OCI-M1 (cell line): ENCODE data around the gene ST6GAL1.

Experiments used
- DNase-seq: peaks from one replicate; lab custom pipeline; 2025; lab: John Stamatoyannopoulos, UW

The ST6GAL1 gene

DNA sequence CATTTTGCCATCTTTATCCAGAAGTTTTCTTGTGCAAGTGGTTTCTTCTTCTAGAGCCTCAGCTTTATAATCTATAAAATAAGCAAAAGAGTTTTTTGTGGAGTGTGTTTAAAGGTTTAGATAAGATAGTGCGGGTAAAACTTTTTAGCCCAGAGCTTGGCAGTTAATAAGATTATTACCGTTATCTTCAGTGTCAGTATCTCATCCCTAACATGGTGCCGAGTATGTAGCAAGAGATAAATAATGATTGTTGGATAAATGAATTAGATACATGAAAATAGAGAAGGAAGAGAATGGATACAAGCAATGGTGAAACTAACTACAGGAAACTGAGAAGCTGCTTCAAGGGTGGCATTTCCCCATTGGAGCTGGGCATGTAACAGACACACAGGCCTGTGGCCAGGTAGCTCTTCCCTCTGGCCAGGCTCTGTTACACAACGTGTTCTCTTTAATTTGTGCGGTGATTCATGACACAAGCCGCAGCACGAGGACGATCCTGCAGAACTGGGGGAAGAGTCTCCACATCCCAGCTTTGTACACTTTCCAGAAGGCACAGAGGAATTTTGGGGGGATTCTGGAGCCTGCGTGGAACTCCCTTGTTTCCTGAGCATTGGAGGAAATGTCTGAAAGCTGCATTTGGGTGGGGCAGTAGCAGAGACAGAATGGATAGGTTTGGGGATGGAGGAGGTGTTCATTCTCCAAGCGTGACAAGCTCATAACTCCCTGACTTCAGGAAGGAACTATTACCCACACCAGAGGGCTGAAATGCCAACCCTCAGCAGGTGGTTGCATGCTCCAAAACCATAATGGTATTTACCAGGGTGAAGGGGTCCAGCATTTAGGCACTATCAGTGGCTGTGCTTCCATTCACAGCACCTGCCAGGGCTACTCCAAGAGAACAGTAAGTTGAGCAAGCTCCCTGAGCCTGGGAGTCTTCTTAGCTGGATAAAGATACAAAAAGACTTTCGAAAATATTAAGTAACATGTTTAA lies 14.2 kb upstream of the ST6GAL1 start:
- DNase-seq, result peak; percentile 6

- DNase-seq, result no peak
Observed at GRCh38 chr3:186917512-186918312, 12.6 kb upstream of the ST6GAL1 start.

DNA sequence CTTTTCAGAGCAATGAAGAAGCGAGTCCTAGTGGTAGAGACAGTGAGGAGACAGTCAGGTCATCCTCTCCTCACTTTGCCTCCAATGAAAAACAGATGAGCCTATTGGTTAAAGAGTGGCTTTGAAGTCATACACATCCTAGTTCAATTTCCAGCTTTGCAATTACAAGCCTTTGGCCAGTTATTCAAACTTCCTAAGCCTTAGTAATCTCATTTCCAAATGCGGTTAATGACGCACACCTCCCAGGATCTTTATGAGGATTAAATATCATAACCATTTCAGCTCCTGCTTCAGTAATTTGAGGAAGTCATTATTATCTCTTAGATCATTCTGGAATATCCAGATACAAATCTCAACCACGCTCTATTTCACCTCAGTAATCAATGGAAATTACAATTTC lies 10.0 kb upstream of the ST6GAL1 start:
- no peak for DNase-seq

DNA sequence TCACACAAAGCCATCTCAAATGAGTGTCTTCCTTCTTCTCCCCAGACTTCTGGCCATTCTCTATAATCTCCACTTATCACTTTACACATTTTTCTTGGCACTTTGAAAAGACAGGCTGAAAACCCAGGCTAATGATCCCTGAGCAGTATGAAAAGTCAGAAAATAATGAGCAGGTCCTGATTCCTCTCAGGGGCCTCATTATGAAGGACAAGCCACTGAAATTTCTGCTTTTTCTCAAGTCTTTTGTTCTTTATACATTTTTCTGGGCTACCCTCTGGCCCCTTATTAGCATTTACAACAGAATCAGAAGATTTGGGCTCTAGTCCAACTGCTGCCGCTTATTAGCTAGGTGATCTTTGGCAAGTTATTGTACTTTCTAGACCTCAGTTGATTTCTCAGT lies 9.5 kb upstream of the ST6GAL1 start:
- no peak for DNase-seq

GRCh38 chr3:186921578-186921977 lies 8.7 kb upstream of the ST6GAL1 start:
- no peak for DNase-seq

DNA sequence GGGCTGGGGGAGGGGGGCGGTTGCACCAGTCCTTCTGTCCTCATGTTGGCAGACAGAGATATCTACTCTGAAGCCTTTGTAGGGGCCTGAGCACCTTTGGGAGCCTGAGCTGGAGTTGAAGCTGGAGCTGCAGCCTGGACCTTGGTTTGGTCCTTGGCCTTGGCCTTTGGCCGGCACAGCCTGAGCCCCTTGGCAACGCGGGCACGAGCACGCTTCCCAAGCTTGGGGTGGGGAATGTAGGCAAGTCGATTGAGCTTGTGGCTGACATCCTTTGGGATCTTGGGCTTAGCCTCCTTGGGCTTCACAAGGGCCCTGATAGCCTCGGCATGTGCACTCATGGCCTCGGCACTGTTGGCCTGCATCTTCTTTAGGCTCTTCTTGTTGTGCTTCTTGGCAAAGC lies 8.1 kb upstream of the ST6GAL1 start:
- no peak for DNase-seq

DNA sequence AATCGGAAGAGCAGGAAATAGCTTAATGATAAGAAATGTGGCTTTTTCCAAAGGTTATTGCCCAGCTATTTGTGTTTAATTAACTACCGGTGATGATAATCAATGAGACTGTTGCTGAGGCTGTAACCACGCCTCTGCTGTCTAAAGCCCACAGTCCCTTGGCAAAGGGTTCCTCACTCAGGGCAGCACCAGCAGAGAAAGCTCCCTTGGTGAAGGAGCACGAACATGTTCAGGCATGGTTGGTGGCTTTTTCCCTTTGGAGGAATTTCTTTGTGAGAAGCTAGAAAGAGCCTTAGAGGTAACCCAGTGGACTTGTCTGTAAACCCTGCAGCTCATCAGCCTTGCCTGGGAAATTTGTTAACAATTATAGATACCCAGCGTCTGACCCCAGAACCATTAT lies 7.5 kb upstream of the ST6GAL1 start:
- DNase-seq, result no peak

DNA sequence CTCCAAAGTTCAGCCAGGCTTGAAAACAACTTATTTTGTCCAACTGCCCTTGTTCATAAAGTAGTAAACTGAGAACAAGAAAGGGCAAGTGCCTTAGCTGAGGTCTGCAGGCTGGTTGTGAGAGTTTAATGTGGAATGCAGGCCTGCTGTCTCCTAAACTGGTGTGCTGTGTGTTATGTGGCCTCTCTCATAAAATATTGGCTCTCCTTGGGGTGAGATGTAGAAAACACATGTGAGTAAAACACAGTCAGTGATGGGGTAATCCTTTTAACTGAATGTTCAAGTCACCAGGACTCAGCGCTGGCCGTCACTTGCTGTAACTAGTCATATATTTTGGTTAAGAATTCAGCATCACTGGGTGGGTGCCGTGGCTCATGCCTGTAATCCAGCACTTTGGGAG lies 7.1 kb upstream of the ST6GAL1 start:
- DNase-seq, result no peak

DNA sequence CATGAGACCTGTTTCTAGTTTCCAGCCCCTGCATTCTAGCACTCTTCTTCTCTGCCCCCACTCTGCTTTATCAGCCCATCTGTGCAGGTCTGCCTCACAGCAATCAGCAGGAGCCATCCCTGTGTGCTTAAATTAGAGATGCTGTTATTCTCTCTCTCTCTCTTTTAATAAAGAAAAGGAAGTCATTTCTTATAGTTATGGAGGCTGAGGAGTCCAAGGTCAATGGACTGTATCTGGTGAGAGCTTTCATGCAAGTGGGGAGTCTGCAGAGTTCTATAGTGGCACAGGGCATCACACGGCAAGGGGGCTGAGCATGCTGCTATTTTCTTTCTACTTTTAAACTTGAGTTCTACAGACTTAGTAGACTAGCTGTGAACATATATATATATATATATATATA lies 4.5 kb upstream of the ST6GAL1 start:
- DNase-seq, result no peak

GRCh38 chr3:186929186-186929585 lies 1.1 kb upstream of the ST6GAL1 start:
- DNase-seq, result no peak

DNA sequence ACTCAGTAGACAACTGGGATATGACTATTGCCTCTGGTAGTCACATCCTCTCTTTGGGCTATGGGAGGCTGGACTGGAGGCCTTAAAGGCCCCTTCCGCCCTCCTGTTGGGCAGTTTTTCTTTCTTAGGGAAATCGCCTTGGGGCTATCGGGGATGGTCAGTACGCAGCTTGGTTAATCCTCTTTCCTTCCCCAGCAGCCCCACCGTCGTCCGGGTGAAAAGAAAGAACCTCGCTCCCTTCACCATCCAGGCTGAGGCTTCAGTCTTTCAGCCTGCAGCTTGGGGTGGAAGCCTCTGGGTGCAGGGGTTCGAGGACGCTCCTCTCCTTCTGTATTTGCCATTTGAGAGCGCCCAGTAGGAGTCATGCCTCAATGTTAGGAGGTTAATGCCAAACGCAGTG lies 641 bp upstream of the ST6GAL1 start:
- no peak for DNase-seq

DNA sequence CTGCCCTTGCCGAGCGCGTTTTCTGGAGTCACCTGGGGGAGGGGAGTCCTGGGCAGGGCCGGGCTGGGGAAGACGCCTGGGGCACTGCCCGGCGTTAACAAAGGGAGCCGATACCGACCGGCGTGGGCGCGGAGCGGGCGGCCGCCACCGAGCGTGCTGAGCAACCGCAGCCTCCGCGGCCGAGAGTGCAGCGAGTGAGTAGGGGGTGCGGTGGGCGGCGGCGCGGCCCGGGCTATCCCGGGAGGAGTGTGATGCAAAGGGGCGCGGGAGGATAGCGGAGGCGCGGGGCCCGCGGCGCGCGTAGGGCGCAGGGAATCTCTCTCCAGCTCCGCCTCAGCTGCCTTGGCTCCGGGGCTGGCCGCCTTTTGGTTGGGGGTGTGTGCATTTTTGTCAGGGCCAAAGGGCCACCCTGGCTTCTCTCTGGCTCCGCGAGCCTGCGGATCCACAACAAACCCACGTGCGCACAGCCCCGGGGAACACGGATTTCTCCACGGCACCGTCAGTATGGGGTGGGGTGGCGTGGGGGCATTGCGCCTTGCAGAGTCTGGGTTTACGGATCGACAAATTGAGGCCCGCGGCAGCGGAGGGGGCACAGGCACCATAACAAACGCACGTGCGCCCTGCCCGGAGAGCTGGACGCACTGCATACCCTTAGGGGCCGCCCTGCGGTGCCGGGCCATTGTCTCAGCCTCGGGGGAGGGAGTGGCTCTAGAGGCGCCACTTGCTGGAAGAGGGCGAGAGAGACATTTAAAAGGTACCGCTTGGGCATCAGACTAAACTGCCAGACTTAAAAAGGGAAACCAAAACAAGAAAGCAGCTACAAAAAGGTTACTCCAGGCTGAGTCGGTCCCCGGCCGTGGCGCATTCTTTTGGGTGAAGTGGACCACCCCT lies 560 bp downstream of the ST6GAL1 start:
- DNase-seq, result peak; percentile 87

GRCh38 chr3:186931532-186932280 lies 1.4 kb downstream of the ST6GAL1 start:
- DNase-seq, result peak; percentile 53

DNA sequence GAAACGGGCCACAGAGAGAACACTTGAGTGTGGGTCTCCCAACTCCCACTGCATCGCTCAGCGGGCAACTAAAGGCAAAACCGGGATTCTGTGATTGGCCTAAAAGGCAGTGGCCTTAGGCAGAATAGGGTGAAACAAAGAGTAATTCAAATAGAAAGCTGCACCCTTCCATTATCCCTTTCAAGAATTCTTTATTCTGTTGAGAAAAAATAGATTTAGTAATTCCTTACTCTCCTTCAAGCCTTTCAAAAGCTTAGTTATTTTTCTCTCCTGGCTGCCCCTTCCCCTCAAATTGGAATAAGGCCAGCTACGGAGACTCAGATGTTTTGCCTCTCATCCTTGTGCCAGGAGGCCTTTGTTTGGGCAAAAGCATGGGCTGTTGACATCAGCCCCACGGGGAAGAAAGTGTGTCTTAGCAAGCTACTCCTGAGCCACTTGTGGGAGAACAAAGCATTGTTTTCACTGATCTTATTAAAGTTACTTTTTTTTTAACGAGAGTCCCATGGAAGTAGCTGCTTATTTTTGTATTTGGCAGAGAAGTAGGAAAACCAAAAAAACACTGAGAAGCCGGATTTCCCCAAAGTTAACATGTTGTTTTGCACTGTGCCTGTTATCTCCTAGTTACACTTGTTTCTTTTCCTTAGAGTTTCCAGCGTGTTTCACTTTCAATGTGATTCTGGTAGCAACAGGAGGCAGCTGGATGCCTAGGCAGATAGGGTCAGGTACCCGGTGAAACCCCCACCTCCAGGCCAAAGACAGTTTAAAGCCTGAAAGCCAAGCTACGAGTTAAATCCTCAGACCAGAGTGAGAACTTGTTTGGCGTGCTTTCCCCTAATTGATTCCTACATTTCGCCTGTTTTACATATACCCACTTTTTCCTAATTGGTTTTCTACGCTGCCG lies 2.2 kb downstream of the ST6GAL1 start:
- DNase-seq, result peak; percentile 55

- DNase-seq, result no peak
Observed at GRCh38 chr3:186933816-186934215, 3.5 kb downstream of the ST6GAL1 start.

DNA sequence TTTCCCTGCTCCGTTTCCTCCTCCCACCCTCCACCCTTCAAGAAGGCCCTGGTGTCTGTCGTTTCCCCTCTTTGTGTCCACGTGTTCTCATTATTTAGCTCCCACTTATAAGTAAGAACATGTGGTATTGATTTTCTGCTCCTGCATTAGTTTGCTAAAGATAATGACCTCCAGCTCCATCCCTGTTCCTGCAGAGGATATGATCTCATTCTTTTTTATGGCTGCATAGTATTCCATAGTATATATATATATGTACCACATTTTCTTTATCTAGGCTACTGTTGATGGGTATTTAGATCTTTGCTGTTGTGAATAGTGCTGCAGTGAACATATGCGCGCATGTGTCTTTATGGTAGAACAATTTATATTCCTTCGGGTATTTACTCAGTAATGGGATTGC lies 4.8 kb downstream of the ST6GAL1 start:
- no peak for DNase-seq

GRCh38 chr3:186937017-186937875 lies 6.9 kb downstream of the ST6GAL1 start:
- DNase-seq, result no peak

DNA sequence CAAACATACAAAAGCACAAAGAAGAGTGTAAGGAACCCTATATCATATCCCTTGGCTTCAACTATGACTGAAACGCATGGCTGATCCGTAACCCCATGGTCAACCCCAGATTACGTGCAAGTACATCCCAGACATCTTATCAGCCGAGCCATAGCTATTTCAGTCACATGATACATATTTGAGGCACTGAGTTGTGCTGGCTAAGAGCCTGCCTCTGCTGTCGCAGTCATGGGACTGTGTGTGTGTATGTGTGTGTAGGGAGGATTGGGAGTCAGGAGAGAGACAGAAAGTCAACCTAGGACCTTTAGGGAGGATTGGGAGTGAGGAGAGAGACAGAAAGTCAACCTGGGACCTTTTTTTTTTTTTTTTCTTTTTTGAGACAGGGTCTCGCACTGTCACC lies 8.4 kb downstream of the ST6GAL1 start:
- peak; percentile 85 for DNase-seq

GRCh38 chr3:186939536-186939935 lies 9.2 kb downstream of the ST6GAL1 start:
- no peak for DNase-seq
